ENCODE data around the gene SPRR2G. TPM values are rescaled to one million over a fixed set of nuclear protein-coding genes. Genes with fewer than 3 reads are reported as not detected.

The SPRR2G gene
- total RNA-seq, 1 donor from 2014 or later = not detected

GRCh38 chr1:153100245-153100644, 50.4 kb downstream of the SPRR2G start:
- Histone ChIP-seq H3K4me3 (ENCODE audit: low read depth, low read length) (no peak overlapping the region), H3K27me3 (ENCODE audit: control insufficient read depth, insufficient read depth, low read length) (no peaks in the 10 kb centered on the region), H3K36me3 (ENCODE audit: control insufficient read depth, insufficient read depth, low read length) (no peaks in the 10 kb centered on the region)
- TF ChIP-seq CTCF (IDR thresholded peaks at IDR 0.05; ENCODE audit: insufficient read depth, low read length, poor library complexity, severe bottlenecking) = no peak
- peak; percentile 43 for DNase-seq (ENCODE audit: low read depth)

Other genes starting within 250 kb of the SPRR2G start
- 1.2 and 2.3 TPM in 2 replicates for gene IVL, start 242.3 kb downstream of the SPRR2G start, total RNA-seq
- gene SPRR5, start 203.7 kb downstream of the SPRR2G start, total RNA-seq = not detected in 2 replicates
- gene SPRR4, start 180.2 kb downstream of the SPRR2G start, total RNA-seq = not detected in 2 replicates
- not detected in 2 replicates for gene SPRR1A, start 166.8 kb downstream of the SPRR2G start, total RNA-seq
- 1.1 TPM in 1 of 2 replicates, not detected in the other for gene SPRR3, start 149.1 kb downstream of the SPRR2G start, total RNA-seq
- 0.63 TPM in 1 of 2 replicates, not detected in the other for gene SPRR1B, start 119.7 kb downstream of the SPRR2G start, total RNA-seq
- gene SPRR2D, start 109.8 kb downstream of the SPRR2G start, total RNA-seq = 2.4 and 8.0 TPM in 2 replicates
- 1.0 and 3.9 TPM in 2 replicates for gene SPRR2A, start 93.4 kb downstream of the SPRR2G start, total RNA-seq
- not detected in 2 replicates for gene SPRR2B, start 79.3 kb downstream of the SPRR2G start, total RNA-seq
- gene SPRR2E, start 56.4 kb downstream of the SPRR2G start, total RNA-seq = not detected in 2 replicates
- not detected in 2 replicates for gene SPRR2F, start 37.4 kb downstream of the SPRR2G start, total RNA-seq
- not detected in 2 replicates for gene LELP1, start 52.5 kb upstream of the SPRR2G start, total RNA-seq
- not detected in 2 replicates for gene PRR9, start 66.7 kb upstream of the SPRR2G start, total RNA-seq
- gene LORICRIN, start 108.8 kb upstream of the SPRR2G start, total RNA-seq = not detected in 2 replicates
- gene PGLYRP3, start 162.1 kb upstream of the SPRR2G start, total RNA-seq = not detected in 2 replicates
- 0.07 and 0.71 TPM in 2 replicates for gene PGLYRP4, start 198.0 kb upstream of the SPRR2G start, total RNA-seq
- 35.3 and 55.9 TPM in 2 replicates for gene S100A9, start 207.0 kb upstream of the SPRR2G start, total RNA-seq
- gene S100A12, start 224.7 kb upstream of the SPRR2G start, total RNA-seq = not detected in 2 replicates
- not detected in 2 replicates for gene S100A8, start 240.2 kb upstream of the SPRR2G start, total RNA-seq